Liver (tissue), 9 donors: ENCODE data around the gene LIMS4. TPM values are rescaled to one million over a fixed set of nuclear protein-coding genes. Genes with fewer than 3 reads are reported as not detected.
"Not testable (repeated sequence)": the region's sequence is repeated elsewhere in the genome, so short reads cannot be mapped to it uniquely, and the experiment has no call there.

Experiments
- DNase-seq: peaks from one replicate; pipeline ENCODE4 v3.0.0-alpha.2; 2017; ENCODE audit warnings: low spot score
- H3K27ac ChIP-seq, 2 donors: one replicate each; pipeline ENCODE4 v1.7.0; 2013; ENCODE audit warnings: inconsistent platforms in 2 of 2, low read length in 2 of 2, control low read depth in 1 of 2, low read depth in 1 of 2, mild to moderate bottlenecking in 1 of 2
- H3K27me3 ChIP-seq, 4 donors: one replicate each; pipeline versions ENCODE4 v1.6.1 to v1.7.0; 2013; ENCODE audit warnings: low read length in 3 of 4, inconsistent platforms in 1 of 4, mild to moderate bottlenecking in 1 of 4, moderate library complexity in 1 of 4; ENCODE audit not compliant: control insufficient read depth in 4 of 4, insufficient read depth in 4 of 4
- H3K36me3 ChIP-seq, 4 donors: one replicate each; pipeline versions ENCODE4 v1.6.1 to v1.7.0; 2013; ENCODE audit warnings: low read length in 3 of 4, mild to moderate bottlenecking in 3 of 4, low read depth in 1 of 4, moderate library complexity in 1 of 4; ENCODE audit not compliant: control insufficient read depth in 4 of 4, insufficient read depth in 3 of 4
- H3K4me1 ChIP-seq, 4 donors: one replicate each; pipeline versions ENCODE4 v1.6.1 to v1.7.0; 2013; ENCODE audit warnings: low read length in 3 of 4, mild to moderate bottlenecking in 3 of 4, moderate library complexity in 1 of 4; ENCODE audit not compliant: control insufficient read depth in 4 of 4, insufficient read depth in 4 of 4
- H3K4me3 ChIP-seq, 3 donors: one replicate each; pipeline versions ENCODE4 v1.6.1 to v1.7.0; 2013; ENCODE audit warnings: low read length in 3 of 3, control low read depth in 1 of 3, low read depth in 1 of 3, mild to moderate bottlenecking in 1 of 3
- H3K9ac ChIP-seq, 2 donors: one replicate each; pipeline ENCODE4 v1.7.0; 2013; ENCODE audit warnings: low read length in 2 of 2, mild to moderate bottlenecking in 2 of 2, moderate library complexity in 2 of 2, control low read depth in 1 of 2, low read depth in 1 of 2
- H3K9me3 ChIP-seq, 4 donors: one replicate each; pipeline versions ENCODE4 v1.6.1 to v1.7.0; 2013; ENCODE audit warnings: low read length in 3 of 4; ENCODE audit not compliant: control insufficient read depth in 4 of 4
- WGBS: extraction: QIAGEN DNeasy Blood & Tissue Kit; methylation state at CpG from one replicate; pipeline ENCODE4 v1.1.7; 2013; 5-methylcytosine and 5-hydroxymethylcytosine counted together
- polyA plus RNA-seq, 2 donors: library from polyadenylated mRNA; stranded (reverse) in 1 of 2; unstranded in 1 of 2; fragments of 200-250 nt in 1 of 2; fragments of >200 nt in 1 of 2; fragmentation: Nextera tagmentation in 1 of 2; extraction: Ambion mirVana in 1 of 2; gene quantifications; one replicate each; pipeline versions ENCODE4 v1.2.1 to v1.2.3, GENCODE V29; 2013 to 2015
- total RNA-seq, 2 donors: library from RNA; depleted of rRNA; stranded (reverse); fragments of >200 nt; gene quantifications; one replicate each; pipeline ENCODE4 v1.2.3, GENCODE V29; 2014
- donor health status: healthy.
- donor health status: healthy.
- donor health status: healthy.
- donor health status: healthy.
- donor health status: healthy.

LIMS4 gene
- total and polyA plus RNA-seq, 4 donors = 0.56 TPM; not detected in 3

DNA sequence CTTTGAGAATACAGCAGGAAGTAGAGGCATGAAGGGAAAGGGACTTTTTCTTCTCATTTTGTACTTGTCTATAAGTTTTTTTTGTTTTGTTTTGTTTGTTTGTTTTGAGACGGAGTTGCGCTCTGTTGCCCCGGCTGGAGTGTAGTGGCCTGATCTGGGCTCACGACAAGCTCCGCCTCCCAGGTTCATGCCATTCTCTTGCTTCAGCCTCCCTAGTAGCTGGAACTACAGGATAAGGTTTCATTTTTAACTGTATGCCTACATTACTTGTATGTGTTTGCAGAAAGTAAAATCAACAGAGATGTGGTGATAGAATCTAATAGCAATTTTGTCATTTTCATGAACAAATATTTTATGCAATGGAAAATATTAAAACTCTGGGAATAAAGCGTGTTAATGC lies 38.1 kb downstream of the LIMS4 start:
- WGBS = no CpG with 5 or more reads among the region's 6 CpGs
- H3K36me3 ChIP-seq, H3K9ac ChIP-seq, H3K27ac ChIP-seq, DNase-seq, H3K4me1 ChIP-seq, H3K27me3 ChIP-seq, H3K4me3 ChIP-seq, H3K9me3 ChIP-seq: not testable (repeated sequence)

GRCh38 chr2:110425725-110426124 lies 46.9 kb downstream of the LIMS4 start:
- H3K4me3 ChIP-seq, H3K27me3 ChIP-seq, H3K9ac ChIP-seq, DNase-seq, H3K36me3 ChIP-seq, H3K27ac ChIP-seq, H3K9me3 ChIP-seq, H3K4me1 ChIP-seq: not testable (repeated sequence)
- WGBS = 43% methylated on average over 1 of the region's 4 CpGs

DNA sequence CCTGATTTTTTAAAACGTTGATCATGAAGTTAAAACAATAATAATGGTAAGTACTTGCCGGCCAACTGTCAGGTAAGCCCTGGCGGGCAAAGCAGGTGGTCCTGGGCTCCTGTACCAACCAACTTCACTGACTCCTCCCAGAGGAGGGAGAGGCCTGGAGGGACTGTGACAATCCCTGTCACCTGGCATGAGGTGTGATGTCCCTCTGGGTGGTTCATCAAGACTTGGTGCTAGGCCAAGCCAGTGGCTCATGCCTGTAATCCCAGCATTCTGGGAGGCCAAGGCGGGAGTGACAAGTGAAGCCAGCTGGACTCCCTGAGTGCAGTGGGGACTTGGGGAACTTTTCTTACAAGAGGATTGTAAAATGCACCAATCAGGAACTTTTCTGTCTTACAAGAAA lies 48.2 kb downstream of the LIMS4 start:
- H3K9me3 ChIP-seq, H3K9ac ChIP-seq, DNase-seq, H3K27me3 ChIP-seq, H3K27ac ChIP-seq, H3K4me1 ChIP-seq, H3K4me3 ChIP-seq, H3K36me3 ChIP-seq: not testable (repeated sequence)
- 97% methylated on average over 2 of the region's 4 CpGs for WGBS

- H3K27me3 ChIP-seq, H3K36me3 ChIP-seq, H3K4me3 ChIP-seq, H3K9me3 ChIP-seq, H3K9ac ChIP-seq, H3K4me1 ChIP-seq, H3K27ac ChIP-seq, DNase-seq: not testable (repeated sequence)
- WGBS = no CpG with 5 or more reads among the region's 56 CpGs
Measured at GRCh38 chr2:110423574-110423962, 49.0 kb downstream of the LIMS4 start.

DNA sequence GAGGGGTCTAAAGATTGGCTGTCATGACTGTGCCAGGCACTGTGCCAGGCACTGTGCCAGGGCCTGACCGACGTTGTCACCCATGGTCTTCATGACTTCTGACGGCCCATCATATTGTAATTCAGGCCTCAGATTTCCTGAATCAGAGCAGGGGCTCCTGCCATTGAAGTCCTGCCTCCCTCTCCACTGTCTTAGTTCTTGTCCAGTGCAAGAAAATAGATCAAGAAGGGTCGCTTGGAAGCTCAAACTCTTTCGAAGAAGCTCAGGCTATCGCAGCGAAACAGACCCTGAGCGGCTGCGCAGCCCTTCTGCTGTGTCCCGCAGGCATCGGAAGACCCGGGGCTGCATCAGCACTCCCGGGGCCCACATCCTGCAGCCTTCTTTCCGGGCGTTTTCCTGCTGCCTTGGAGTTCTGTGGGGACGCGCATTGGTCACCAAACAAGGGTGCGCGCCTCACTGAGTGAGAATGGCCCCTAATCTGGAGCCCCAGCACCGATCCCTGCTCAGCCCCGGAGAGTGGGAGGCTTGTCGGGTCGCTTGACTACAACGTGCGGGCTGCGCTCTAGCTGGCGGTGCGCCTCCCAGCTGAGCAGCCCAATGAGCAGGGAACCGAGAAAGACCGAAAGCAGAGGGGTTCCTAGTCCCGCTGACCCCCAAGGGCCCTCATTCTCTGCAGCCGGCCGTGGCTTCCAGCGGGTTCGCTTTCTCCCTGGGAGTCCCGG lies 49.6 kb downstream of the LIMS4 start:
- H3K9me3 ChIP-seq, H3K27ac ChIP-seq, H3K4me3 ChIP-seq, H3K27me3 ChIP-seq, H3K36me3 ChIP-seq, H3K4me1 ChIP-seq, DNase-seq, H3K9ac ChIP-seq: not testable (repeated sequence)
- no CpG with 5 or more reads among the region's 36 CpGs for WGBS

DNA sequence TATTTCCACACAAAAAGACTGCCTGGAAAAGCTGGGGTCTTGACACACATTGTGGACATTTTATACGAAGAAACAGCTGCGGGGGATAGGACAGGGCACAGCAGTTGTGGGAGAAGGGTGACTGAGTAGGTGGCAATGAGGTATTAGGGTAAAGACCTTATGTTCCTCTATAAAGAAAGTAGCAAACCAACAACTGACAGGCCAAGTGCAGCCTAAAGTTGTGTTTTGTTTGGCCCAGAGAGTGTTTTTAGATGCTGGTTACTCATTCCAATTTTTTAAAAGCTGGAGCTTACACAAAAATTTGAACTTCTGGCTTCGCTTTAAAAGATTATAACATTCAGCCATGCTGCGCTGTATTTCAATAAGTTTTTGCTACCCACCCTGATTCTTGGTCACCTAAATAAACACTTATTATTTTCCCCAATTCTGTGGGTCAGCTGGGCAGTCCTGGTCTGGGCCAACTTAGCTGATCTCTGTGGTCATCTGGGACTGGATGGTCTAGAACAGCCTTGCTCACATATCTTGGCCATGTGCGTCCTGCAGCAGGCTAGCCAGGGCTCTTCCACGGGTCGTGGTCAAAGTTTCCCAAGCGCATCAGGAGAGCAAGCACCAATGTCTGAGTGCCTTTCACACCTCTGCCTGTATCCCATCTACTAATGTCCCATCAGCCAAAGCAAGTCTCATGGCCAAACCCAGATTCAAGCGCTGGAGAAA lies 51.8 kb downstream of the LIMS4 start:
- not testable (repeated sequence) for DNase-seq, H3K36me3 ChIP-seq, H3K4me1 ChIP-seq, H3K27me3 ChIP-seq, H3K9ac ChIP-seq, H3K27ac ChIP-seq, H3K9me3 ChIP-seq, H3K4me3 ChIP-seq
- WGBS = no CpG with 5 or more reads among the region's 9 CpGs

DNA sequence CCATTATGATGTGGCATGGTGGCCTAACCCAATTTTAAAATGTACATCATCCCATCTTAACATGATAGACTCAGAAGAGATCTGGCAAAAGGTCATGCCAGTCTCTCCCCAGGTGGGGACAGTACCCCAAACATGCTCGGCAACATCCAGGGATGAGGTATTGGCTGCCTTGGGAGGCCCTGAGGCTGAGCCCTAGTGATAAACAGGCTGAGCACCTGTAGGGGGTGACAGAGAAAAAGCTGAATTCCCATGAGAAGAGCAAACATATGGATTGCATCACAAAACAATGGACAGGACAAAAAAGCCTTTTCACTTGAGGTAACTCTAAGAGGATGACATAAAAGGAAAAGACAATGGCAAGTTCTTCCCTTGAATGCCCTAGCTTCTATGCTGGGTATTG lies 65.5 kb downstream of the LIMS4 start:
- not testable (repeated sequence) for H3K36me3 ChIP-seq, H3K4me1 ChIP-seq, DNase-seq, H3K9ac ChIP-seq, H3K9me3 ChIP-seq, H3K27me3 ChIP-seq, H3K4me3 ChIP-seq, H3K27ac ChIP-seq
- no CpG with 5 or more reads among the region's 1 CpG for WGBS

DNA sequence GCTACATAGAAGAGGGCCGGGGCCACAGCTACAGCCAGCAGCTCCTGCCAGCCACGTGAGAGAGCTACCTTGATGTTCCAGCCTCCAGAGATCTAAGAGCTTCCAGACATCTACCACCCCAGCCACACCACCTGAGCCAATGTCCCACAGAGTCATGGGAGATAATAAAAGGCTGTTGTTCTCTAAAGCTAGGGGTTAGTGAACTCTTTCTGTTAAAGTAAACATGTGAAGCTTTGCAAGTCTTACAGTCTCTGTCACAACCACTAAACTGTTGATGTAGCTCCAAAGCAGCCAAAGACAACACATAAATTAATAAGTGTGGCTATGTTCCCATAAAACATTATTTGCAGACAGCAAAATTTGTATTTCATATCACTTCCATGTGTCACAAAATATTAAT lies 67.6 kb downstream of the LIMS4 start:
- not testable (repeated sequence) for H3K9ac ChIP-seq, H3K4me3 ChIP-seq, H3K4me1 ChIP-seq, H3K36me3 ChIP-seq, H3K27me3 ChIP-seq, DNase-seq, H3K27ac ChIP-seq, H3K9me3 ChIP-seq
- no CpG with 5 or more reads among the region's 2 CpGs for WGBS
